ENCODE measurements around the gene HRH1.

GRCh38 chr3:11162401-11163345, 8.4 kb downstream of the HRH1 start:
- TF ChIP-seq, protein P1, sequence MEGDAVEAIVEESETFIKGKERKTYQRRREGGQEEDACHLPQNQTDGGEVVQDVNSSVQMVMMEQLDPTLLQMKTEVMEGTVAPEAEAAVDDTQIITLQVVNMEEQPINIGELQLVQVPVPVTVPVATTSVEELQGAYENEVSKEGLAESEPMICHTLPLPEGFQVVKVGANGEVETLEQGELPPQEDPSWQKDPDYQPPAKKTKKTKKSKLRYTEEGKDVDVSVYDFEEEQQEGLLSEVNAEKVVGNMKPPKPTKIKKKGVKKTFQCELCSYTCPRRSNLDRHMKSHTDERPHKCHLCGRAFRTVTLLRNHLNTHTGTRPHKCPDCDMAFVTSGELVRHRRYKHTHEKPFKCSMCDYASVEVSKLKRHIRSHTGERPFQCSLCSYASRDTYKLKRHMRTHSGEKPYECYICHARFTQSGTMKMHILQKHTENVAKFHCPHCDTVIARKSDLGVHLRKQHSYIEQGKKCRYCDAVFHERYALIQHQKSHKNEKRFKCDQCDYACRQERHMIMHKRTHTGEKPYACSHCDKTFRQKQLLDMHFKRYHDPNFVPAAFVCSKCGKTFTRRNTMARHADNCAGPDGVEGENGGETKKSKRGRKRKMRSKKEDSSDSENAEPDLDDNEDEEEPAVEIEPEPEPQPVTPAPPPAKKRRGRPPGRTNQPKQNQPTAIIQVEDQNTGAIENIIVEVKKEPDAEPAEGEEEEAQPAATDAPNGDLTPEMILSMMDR (IDR thresholded peaks at IDR 0.05; ENCODE audit: insufficient read depth, low read length, poor library complexity, severe bottlenecking): no peak
- no peak for TF ChIP-seq EZH2phosphoT487 (conservative IDR thresholded peaks at IDR 0.05; ENCODE audit: low read length)
